ENCODE results near the gene RANBP3. TPM values are rescaled to one million over a fixed set of nuclear protein-coding genes. Genes with fewer than 3 reads are reported as not detected.
"Not testable (repeated sequence)": the region's sequence is repeated elsewhere in the genome, so short reads cannot be mapped to it uniquely, and the experiment has no call there.

RANBP3 gene
- total RNA-seq, 1 donor from 2014 or later, result 98.5 TPM

DNA sequence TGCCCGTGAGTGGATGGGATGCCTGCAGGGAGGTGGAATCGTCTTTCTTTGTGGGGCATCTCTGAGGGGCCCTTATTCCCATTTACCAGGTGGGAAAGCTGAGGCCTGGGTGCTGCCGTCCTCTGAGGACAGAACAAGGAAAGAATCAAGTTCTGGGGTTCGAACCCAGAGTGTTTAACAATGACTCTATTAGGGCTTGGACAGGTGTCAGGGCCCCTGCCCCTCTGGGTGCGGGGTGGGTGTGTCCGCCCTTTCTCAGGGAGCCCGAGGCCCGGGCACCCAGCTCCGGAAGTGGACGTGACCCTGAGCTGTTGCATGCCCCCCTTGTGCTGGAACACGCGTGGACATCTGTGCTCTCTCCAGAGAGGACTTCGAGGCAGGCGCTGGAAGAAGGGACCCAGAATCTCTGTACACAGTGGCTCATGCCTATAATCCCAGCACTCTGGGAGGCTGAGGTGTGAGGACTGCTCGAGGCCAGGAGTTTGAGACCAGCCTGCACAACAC, 85.1 kb downstream of the RANBP3 start:
- no peak overlapping the region for H3K27ac Mint-ChIP-seq
- peaks cover 6% of the 10 kb centered on the region for H3K27me3 Mint-ChIP-seq
- intact Hi-C loops (cut with micrococcal nuclease), result loop anchor here (1.0 kb wide), 1 partner anchor 89 kb away; no protein-coding TSS in a partner anchor
- TF ChIP-seq, protein P1, sequence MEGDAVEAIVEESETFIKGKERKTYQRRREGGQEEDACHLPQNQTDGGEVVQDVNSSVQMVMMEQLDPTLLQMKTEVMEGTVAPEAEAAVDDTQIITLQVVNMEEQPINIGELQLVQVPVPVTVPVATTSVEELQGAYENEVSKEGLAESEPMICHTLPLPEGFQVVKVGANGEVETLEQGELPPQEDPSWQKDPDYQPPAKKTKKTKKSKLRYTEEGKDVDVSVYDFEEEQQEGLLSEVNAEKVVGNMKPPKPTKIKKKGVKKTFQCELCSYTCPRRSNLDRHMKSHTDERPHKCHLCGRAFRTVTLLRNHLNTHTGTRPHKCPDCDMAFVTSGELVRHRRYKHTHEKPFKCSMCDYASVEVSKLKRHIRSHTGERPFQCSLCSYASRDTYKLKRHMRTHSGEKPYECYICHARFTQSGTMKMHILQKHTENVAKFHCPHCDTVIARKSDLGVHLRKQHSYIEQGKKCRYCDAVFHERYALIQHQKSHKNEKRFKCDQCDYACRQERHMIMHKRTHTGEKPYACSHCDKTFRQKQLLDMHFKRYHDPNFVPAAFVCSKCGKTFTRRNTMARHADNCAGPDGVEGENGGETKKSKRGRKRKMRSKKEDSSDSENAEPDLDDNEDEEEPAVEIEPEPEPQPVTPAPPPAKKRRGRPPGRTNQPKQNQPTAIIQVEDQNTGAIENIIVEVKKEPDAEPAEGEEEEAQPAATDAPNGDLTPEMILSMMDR (IDR thresholded peaks at IDR 0.05), result no peak
- CTCF ChIA-PET, result no interaction called here
- H3K9me3 Mint-ChIP-seq, result no peaks in the 10 kb centered on the region
- no peak overlapping the region for H3K4me3 Mint-ChIP-seq
- ATAC-seq (ENCODE audit: low read depth) (no peak), DNase-seq (no peak)
- POLR2A ChIA-PET, result interaction anchor here (1.0 kb wide), 1 partner anchor 11 kb away, joined by 3 read pairs; the partner anchor contains the start of gene NDUFA11
- H3K4me1 Mint-ChIP-seq, result no peaks in the 10 kb centered on the region
- peaks cover 28% of the 10 kb centered on the region for H3K36me3 Mint-ChIP-seq (ENCODE audit: low read depth)

DNA sequence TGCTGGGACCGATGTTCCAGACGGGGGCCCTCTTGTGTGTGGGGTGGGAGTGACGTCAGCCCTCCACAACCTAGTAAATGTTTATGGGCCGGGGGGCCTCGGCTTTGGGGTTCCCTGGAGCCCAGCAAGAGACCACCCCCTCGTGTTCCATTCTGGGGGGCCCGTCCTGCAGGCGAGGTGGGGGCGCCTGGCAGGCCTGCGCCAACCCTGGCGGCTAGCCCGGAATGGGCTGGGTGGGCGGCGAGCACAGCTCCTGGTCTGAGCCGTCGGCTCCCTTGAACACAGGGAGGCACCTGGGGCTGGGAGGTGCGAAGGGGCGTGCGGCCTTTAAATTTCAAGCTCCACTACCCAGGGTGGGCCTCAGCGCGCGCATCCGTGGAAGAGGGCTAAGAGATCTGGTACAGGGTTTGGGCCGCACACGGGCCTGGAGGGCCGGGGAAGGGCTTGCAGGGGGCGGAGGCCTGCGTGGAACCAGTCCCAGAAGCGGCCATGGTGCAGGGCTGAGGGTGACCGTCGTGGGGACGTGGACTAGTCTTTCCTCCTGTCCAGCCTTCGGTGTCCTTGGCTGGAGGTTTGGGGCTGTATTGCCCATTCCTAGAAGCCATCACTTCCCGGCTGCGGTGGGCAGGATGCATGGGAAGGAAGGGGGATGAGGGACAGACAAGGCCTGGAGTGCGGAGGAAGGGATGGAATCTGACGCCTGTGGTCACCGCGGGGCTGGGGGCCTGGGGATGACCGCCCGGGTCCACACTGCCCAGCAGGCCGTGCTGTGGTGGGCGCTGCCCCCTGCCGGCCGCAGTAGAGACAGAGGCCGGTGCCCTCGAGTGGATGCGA, 85.8 kb downstream of the RANBP3 start:
- peaks cover 6% of the 10 kb centered on the region for H3K27me3 Mint-ChIP-seq
- H3K9me3 Mint-ChIP-seq, result no peaks in the 10 kb centered on the region
- no peak overlapping the region for H3K27ac Mint-ChIP-seq
- DNase-seq, result no peak
- intact Hi-C loops (cut with micrococcal nuclease), result loop anchor here (1.0 kb wide), 1 partner anchor 88 kb away; no protein-coding TSS in a partner anchor
- H3K4me3 Mint-ChIP-seq, result no peak overlapping the region
- peaks cover 28% of the 10 kb centered on the region for H3K36me3 Mint-ChIP-seq (ENCODE audit: low read depth)
- TF ChIP-seq, protein P1 (IDR thresholded peaks at IDR 0.05), result no peak
- peak; percentile 27 for ATAC-seq (ENCODE audit: low read depth)
- POLR2A ChIA-PET, result no interaction called here
- CTCF ChIA-PET, result interaction anchor here (0.7 kb wide), 1 partner anchor 16 kb away, joined by 3 read pairs; no protein-coding TSS in a partner anchor
- no peaks in the 10 kb centered on the region for H3K4me1 Mint-ChIP-seq

DNA sequence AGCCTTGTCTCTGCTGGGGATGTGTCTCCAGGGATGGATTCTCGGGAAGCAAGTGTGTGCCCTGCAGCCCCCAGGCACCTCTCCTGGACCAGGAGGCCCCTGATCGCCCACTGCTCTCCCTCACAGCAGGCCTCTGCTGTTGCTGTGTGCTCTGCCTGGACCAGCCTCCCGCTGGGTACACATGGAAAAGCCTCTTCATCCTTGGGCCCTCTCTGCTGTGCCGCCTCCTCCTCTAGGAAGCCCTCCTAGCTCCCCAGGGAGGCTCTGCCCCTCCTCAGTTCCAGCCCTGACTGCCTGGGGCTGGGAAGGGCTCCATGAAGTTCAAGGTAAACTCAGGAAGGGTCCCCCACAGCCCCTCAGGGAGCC, 86.4 kb downstream of the RANBP3 start:
- ChIA-PET POLR2A (no interaction called here), CTCF (interaction anchor here (0.7 kb wide), 1 partner anchor 17 kb away, joined by 3 read pairs; no protein-coding TSS in a partner anchor)
- TF ChIP-seq, protein P1 (IDR thresholded peaks at IDR 0.05), result no peak
- Mint-ChIP-seq H3K4me3 (no peak overlapping the region), H3K4me1 (no peaks in the 10 kb centered on the region), H3K27me3 (peaks cover 8% of the 10 kb centered on the region), H3K27ac (no peak overlapping the region), H3K9me3 (no peaks in the 10 kb centered on the region), H3K36me3 (ENCODE audit: low read depth) (peaks cover 25% of the 10 kb centered on the region)
- intact Hi-C loops (cut with micrococcal nuclease), result no loop called here
- DNase-seq, result no peak
- no peak for ATAC-seq (ENCODE audit: low read depth)

DNA sequence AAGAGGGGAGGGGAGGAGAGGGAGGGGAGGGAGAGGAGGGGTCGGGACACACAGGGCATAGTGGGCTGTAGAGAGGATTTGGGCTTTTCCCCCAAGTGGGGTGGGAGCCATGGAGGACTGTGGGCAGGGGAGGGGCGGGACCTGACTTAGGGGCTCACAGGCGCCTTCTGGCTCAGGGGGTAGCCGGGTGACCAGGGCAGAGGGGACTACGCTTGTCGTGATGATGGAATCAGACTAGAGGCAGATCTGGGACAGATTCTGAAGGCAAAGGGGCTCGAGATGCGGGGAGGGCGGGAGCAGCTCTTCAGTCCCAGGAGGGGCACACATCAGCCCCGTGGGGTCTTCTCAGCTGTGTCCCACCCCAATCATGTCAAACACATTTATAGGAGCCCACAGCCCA, 87.8 kb downstream of the RANBP3 start:
- TF ChIP-seq, protein P1 (IDR thresholded peaks at IDR 0.05), result no peak
- Mint-ChIP-seq H3K4me1 (no peaks in the 10 kb centered on the region), H3K27me3 (peaks cover 8% of the 10 kb centered on the region), H3K9me3 (no peaks in the 10 kb centered on the region), H3K27ac (no peak overlapping the region), H3K36me3 (ENCODE audit: low read depth) (peaks cover 10% of the 10 kb centered on the region), H3K4me3 (no peak overlapping the region)
- ChIA-PET CTCF (no interaction called here), POLR2A (interaction anchor here (0.5 to 1.0 kb wide), 2 partner anchors 14 to 75 kb away, joined by 3 to 4 read pairs; no protein-coding TSS in a partner anchor)
- ATAC-seq (ENCODE audit: low read depth) (no peak), DNase-seq (no peak)
- intact Hi-C loops (cut with micrococcal nuclease), result no loop called here

DNA sequence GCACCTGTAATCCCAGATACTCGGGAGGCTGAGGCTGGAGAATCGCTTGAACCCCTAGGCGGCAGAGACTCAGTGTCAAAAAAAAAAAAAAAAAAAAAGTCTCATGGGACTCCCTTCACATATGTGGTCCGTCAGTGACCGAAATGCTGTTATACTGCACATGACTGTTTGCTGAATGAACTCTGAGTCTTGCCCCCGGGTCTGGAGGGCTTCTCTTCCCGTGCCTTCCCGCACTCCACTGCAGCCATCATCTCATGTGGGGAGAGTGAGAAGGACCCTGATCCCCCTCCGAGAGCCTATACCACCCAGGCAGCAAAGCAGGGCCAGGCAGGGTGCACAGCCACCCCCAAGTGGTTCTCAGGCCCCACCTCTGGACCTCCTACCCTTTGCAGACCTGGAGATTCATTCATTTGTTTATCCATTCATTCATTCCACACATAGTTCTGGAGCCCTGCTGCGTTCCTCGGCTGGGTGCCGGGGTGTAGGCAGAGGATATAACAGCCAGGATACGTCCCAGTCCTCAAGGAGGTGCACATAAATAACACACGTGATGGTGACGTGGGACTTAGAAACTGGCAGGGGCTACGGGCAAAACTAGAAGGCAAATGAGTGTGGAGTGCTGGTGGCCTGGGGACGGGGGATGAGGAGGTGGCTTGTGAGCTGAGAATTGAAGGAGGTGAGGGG, 88.5 kb downstream of the RANBP3 start:
- no peaks in the 10 kb centered on the region for H3K9me3 Mint-ChIP-seq
- peaks cover 8% of the 10 kb centered on the region for H3K27me3 Mint-ChIP-seq
- peaks cover 4% of the 10 kb centered on the region for H3K36me3 Mint-ChIP-seq (ENCODE audit: low read depth)
- CTCF ChIA-PET, result no interaction called here
- POLR2A ChIA-PET, result interaction anchor here (0.5 to 1.0 kb wide), 3 partner anchors 13 to 200 kb away, joined by 3 to 8 read pairs (median 4); no protein-coding TSS in a partner anchor
- no peaks in the 10 kb centered on the region for H3K4me1 Mint-ChIP-seq
- H3K27ac Mint-ChIP-seq, result no peak overlapping the region
- no peak overlapping the region for H3K4me3 Mint-ChIP-seq
- intact Hi-C loops (cut with micrococcal nuclease), result no loop called here
- TF ChIP-seq, protein P1 (IDR thresholded peaks at IDR 0.05), result no peak
- no peak for DNase-seq
- no peak for ATAC-seq (ENCODE audit: low read depth)

DNA sequence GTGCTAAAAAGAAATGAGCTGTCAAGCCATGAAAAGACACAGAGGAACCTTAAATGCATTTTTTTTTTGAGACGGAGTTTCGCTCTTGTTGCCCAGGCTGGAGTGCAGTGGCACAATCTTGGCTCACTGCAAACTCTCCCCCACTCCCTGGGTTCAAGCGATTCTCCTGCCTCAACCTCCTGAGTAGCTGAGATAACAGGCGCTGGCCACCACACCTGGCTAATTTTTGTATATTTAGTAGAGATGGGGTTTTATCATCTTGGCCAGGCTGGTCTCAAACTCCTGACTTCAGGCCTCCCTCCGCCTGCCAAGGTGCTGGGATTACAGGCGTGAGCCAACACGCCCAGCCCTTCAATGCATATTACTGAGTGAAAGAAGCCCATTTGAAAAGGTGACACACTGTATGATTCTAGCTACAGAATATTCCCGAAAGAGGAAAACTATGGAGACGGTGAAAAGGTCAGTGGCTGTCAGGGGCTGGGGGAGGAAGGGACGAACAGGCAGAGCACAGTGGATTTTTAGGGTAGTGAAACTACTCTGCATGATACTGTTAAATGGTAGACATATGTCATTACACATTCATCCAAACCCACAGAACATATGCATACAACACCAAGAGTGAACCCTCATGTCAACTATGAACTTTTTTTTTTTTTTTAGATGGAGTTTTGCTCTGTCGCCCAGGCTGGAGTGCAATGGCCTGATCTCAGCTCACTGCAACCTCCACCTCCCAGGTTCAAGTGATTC, 93.7 kb downstream of the RANBP3 start:
- CTCF ChIA-PET; ATAC-seq (ENCODE audit: low read depth); DNase-seq: not testable (repeated sequence)

More for the DNA sequence above, 93.7 kb downstream of the RANBP3 start:
- H3K27me3 Mint-ChIP-seq; H3K36me3 Mint-ChIP-seq (ENCODE audit: low read depth); H3K4me3 Mint-ChIP-seq; POLR2A ChIA-PET; H3K9me3 Mint-ChIP-seq; intact Hi-C loops (cut with micrococcal nuclease); H3K27ac Mint-ChIP-seq; H3K4me1 Mint-ChIP-seq: not testable (repeated sequence)

All from activated B cell treated with CpG ODN at 0.5 μM for 24 hours (primary cell).